Dendritic cell treated with granulocyte-macrophage colony-stimulating factor and Interleukin-4, amounts not matched to agents 40 ng/mL and 50 ng/mL, for 4 days (primary cell): ENCODE results near the gene FBH1.

Experiments
- H3K27ac Mint-ChIP-seq: one replicate; pipeline ENCODE4 v1.8.0; 2022; ENCODE audit warnings: mild to moderate bottlenecking, mixed read lengths
- H3K27me3 Mint-ChIP-seq: one replicate; pipeline ENCODE4 v1.8.0; 2022; ENCODE audit warnings: mild to moderate bottlenecking, mixed read lengths
- H3K36me3 Mint-ChIP-seq: one replicate; pipeline ENCODE4 v1.8.0; 2022; ENCODE audit warnings: low read depth, mixed read lengths
- H3K4me1 Mint-ChIP-seq: one replicate; pipeline ENCODE4 v1.8.0; 2022; ENCODE audit warnings: low read depth, mixed read lengths
- H3K4me3 Mint-ChIP-seq: one replicate; pipeline ENCODE4 v1.8.0; 2022; ENCODE audit warnings: mild to moderate bottlenecking, moderate library complexity, mixed read lengths
- H3K9me3 Mint-ChIP-seq: one replicate; pipeline ENCODE4 v1.8.0; 2022; ENCODE audit warnings: mixed read lengths
- intact Hi-C: fragments of 100-400 bp; cut with micrococcal nuclease; formaldehyde crosslinking; loops from one replicate; pipeline ENCODE4 v1.15.0; 2022

FBH1 gene

DNA sequence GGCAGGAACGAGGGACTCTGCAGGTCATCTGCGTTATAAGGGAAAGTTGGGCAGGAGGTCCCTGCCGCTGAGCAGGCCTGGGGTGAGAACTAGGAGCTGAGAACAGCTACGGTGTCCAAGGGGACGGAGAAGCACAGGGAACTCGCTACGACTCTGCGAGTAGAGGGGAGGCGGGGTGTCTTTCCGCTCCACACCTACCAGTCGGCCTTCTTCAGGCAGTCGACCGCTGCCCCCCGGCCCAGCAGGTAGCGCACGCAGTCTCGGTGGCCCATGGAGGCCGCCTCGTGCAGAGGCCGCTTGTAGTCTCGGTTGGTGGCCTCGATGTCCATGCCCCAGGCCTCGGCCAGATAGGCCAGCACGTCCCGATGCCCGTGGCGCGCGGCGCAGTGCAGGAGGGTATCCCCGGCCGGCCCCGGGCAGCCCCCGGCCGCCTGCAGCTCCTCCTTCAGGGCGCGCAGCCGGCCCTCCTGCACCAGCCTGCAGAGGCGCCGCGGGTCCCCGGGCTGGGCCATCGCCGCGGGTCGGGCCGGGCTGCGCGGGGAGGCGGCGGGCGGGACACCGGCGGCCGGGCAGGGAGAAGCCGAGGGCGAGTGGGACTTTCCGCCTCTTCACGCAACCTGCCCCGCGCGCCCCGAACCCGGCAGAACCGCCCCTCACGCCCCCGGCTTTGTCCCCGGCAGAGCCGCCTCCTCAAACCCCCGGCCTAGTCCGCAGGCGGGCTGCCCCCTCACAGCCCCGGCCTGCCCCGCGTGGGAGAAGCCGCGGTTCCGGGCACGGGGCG, 1.0 kb upstream of the FBH1 start:
- peak overlapping the region; percentile 74 for H3K27ac Mint-ChIP-seq
- H3K27me3 Mint-ChIP-seq: no peaks in the 10 kb centered on the region
- peaks cover 32% of the 10 kb centered on the region for H3K4me1 Mint-ChIP-seq
- peak overlapping the region; percentile 76 for H3K4me3 Mint-ChIP-seq
- H3K36me3 Mint-ChIP-seq: peaks cover 46% of the 10 kb centered on the region
- H3K9me3 Mint-ChIP-seq: no peaks in the 10 kb centered on the region
- intact Hi-C loops: loop anchor here (1.0 kb wide), 1 partner anchor 76 kb away; the partner anchor contains the start of gene GDI2

DNA sequence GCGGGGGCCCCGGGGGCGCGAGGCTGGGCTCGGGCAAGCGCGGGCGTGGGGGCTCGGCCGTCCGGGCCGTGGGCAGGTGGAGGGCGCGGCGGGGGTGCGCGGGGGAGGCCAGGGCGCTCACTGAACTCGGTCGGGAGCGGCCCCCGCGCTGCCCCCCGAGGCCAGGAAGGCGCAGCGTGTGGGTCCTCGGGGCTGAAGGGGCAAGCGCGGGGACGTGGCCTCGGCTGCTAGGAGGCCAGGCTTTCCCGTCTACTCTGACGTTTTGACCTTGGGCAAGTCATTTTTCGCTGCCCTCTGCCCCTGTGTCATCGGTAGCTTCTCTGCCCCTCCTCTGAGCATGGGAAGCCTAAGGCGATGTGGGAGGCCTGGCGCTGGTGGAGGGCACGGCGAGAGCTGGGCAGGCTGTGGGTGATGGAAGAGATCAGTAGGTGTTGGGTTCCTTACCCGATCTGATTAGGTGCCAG, 441 bp downstream of the FBH1 start:
- peaks cover 32% of the 10 kb centered on the region for H3K4me1 Mint-ChIP-seq
- peaks cover 46% of the 10 kb centered on the region for H3K36me3 Mint-ChIP-seq

DNA sequence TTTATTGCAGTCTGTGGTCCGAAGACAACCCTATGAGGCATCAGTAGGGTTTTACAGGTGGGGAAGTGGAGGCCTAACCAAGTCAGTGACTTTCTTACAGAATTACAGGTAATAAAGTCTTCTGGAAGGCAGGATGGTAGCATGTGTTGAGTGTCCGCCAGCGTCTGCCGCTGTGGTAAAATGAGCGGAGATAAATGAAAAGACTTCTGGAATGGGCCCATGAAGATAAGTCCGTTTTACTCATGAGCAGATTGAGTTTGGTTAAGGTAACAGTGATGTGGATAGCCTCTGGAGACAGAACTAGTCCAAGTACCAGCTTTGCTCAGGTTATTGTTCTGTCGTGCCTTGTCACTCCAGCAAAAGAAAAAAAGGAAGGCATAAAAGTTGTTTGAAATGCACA, 966 bp downstream of the FBH1 start:
- no peaks in the 10 kb centered on the region for H3K9me3 Mint-ChIP-seq
- peaks cover 49% of the 10 kb centered on the region for H3K36me3 Mint-ChIP-seq
- intact Hi-C loops: loop anchor here (10.0 kb wide), 1 partner anchor 206 kb away; the partner anchor contains the start of gene TASOR2
- H3K4me1 Mint-ChIP-seq: peaks cover 37% of the 10 kb centered on the region
- H3K27ac Mint-ChIP-seq: peak overlapping the region; percentile 83
- H3K4me3 Mint-ChIP-seq: peak overlapping the region; percentile 85
- no peaks in the 10 kb centered on the region for H3K27me3 Mint-ChIP-seq

More for the DNA sequence above, 441 bp downstream of the FBH1 start:
- Mint-ChIP-seq H3K27me3 (no peaks in the 10 kb centered on the region), H3K27ac (peak overlapping the region; percentile 83), H3K9me3 (no peaks in the 10 kb centered on the region), H3K4me3 (peak overlapping the region; percentile 85)
- intact Hi-C loops: loop anchor here (10.0 kb wide), 1 partner anchor 206 kb away; the partner anchor contains the start of gene TASOR2

DNA sequence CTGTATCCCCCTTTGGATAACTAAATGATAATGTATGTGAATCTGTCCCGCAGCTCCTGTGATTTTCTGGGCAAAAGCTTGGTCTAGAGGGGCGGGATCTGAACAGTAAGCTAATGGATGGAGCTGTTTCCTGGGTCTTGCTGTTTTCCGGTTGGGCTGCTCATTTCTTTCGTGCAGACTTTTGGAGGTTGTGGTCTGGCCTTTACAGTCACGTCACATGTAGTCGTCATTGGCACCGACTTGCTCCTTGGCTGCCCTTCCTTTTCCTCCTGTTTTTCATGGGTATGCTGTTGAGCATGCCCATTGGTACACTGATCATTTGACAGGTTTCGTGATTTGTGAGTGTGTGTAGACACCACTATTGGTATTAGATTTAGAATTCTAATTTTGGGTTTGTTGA, 2.0 kb downstream of the FBH1 start:
- intact Hi-C loops: loop anchor here (10.0 kb wide), 1 partner anchor 207 kb away; the partner anchor contains the start of gene TASOR2

DNA sequence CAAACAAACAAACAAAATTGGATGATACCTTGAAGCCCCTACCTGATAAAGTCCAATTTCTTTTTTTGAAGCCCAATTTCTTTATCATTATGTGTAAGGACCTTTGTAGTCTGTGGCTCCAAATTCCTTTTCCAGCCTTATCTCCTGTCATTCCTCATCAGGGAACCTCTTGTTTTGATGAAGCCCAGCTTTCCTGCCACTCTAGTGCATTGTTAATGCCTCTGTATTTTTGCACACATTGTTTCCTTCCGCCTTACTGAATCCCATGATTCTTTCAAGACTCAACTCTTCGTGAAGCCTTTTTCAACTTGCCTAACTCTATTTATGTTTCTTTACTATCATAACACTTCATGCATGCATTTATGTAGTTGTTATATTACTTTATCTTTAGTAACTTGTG, 3.3 kb downstream of the FBH1 start:
- intact Hi-C loops: loop anchor here (10.0 kb wide), 1 partner anchor 209 kb away; the partner anchor contains the start of gene TASOR2
- Mint-ChIP-seq H3K36me3 (peaks cover 64% of the 10 kb centered on the region), H3K27me3 (no peaks in the 10 kb centered on the region), H3K27ac (no peak overlapping the region), H3K4me3 (no peak overlapping the region), H3K4me1 (peaks cover 32% of the 10 kb centered on the region), H3K9me3 (peaks cover 17% of the 10 kb centered on the region)

More for the DNA sequence above, 2.0 kb downstream of the FBH1 start:
- peaks cover 4% of the 10 kb centered on the region for H3K9me3 Mint-ChIP-seq
- H3K4me3 Mint-ChIP-seq: no peak overlapping the region
- no peaks in the 10 kb centered on the region for H3K27me3 Mint-ChIP-seq
- peaks cover 59% of the 10 kb centered on the region for H3K36me3 Mint-ChIP-seq
- peaks cover 40% of the 10 kb centered on the region for H3K4me1 Mint-ChIP-seq
- peak overlapping the region; percentile 33 for H3K27ac Mint-ChIP-seq

DNA sequence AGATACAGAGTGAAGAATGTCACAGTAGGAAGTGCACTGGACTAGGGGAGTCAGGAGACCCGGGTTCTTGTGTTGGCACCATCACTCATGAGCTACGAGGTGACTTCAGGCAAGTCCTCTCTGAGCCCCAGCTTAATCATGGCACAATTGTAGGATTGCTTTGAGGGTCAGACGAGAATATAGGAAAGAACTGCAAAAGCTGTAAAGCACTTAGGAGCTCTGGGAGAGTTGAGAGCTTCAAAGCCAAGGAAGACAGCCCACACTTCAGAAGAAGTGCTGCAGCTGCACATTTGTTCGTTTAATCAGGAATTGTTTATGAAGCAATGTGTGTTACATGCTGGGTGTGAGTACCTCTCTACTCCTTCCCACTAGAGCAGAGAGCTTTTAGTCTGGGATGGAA, 4.4 kb downstream of the FBH1 start:
- intact Hi-C loops: loop anchor here (10.0 kb wide), 1 partner anchor 210 kb away; the partner anchor contains the start of gene TASOR2
- peaks cover 26% of the 10 kb centered on the region for H3K4me1 Mint-ChIP-seq
- H3K9me3 Mint-ChIP-seq: peaks cover 18% of the 10 kb centered on the region
- no peaks in the 10 kb centered on the region for H3K27me3 Mint-ChIP-seq
- peaks cover 67% of the 10 kb centered on the region for H3K36me3 Mint-ChIP-seq
- H3K27ac Mint-ChIP-seq: no peak overlapping the region
- H3K4me3 Mint-ChIP-seq: no peak overlapping the region

DNA sequence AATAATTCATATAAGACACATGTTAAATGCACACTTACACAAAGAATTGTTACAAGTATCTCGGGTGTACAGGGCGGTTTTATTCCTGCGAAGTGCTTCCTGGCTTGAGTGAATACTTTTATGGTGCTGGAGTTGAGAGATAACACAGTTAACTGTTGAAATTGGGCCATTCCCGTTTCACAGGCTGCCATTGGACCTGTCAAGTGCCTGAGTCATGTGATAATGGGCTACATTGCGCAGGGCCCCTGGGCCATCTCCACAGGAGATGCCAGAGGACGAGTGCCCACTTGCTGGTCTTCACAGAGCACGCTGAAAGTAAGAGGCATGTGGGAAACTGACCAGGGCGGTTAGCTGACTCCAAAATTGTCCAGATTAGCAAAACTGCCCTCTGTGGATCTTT, 4.8 kb downstream of the FBH1 start:
- no peaks in the 10 kb centered on the region for H3K27me3 Mint-ChIP-seq
- H3K36me3 Mint-ChIP-seq: peaks cover 67% of the 10 kb centered on the region
- peaks cover 18% of the 10 kb centered on the region for H3K9me3 Mint-ChIP-seq
- H3K27ac Mint-ChIP-seq: no peak overlapping the region
- peaks cover 26% of the 10 kb centered on the region for H3K4me1 Mint-ChIP-seq
- intact Hi-C loops: loop anchor here (10.0 kb wide), 1 partner anchor 210 kb away; the partner anchor contains the start of gene TASOR2
- H3K4me3 Mint-ChIP-seq: no peak overlapping the region

DNA sequence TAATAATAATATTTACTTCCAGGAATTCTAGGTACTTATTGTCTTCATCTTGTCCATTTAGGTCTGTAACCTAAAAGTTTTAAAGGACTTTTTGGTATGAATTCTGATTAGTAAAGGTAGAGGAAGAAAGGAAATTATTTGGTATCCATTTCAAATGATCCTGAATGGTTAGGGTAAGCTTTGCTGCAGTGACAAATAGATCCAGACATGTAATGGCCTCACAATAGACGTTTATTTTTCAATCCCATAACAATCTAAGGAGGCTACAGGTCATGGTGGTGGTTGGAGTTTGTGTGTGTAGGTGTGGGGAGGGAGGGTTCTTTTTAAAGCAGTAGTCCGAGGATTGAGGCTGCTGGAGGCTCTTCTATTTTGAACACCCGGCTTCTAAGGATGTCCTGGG, 5.3 kb downstream of the FBH1 start:
- Mint-ChIP-seq H3K36me3 (peaks cover 67% of the 10 kb centered on the region), H3K27me3 (no peaks in the 10 kb centered on the region), H3K4me1 (peaks cover 26% of the 10 kb centered on the region), H3K9me3 (peaks cover 18% of the 10 kb centered on the region), H3K27ac (no peak overlapping the region), H3K4me3 (no peak overlapping the region)
- intact Hi-C loops: loop anchor here (10.0 kb wide), 1 partner anchor 211 kb away; the partner anchor contains the start of gene TASOR2

DNA sequence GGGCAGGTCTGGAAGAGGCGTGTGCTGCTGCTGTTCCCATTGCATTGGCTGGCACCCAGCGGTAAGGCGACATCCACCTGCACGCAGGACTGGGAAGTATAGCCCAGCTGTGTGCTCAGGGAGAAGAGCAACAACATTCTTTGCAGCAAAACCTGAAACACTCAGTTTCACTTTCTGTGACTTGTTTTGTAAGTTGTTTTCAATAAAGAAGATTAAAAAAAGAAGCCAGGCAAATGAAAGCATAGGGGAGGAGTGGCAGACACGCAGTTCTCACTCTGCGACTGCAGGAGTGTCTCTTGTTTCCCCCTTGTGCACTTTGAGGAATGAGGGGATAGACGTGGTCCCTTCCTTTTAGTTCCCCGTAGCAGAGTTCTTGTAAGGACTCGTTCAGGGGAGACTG, 5.8 kb downstream of the FBH1 start:
- Mint-ChIP-seq H3K4me3 (no peak overlapping the region), H3K9me3 (peaks cover 18% of the 10 kb centered on the region), H3K36me3 (peaks cover 67% of the 10 kb centered on the region), H3K27ac (no peak overlapping the region), H3K4me1 (peaks cover 22% of the 10 kb centered on the region), H3K27me3 (no peaks in the 10 kb centered on the region)
- intact Hi-C loops: loop anchor here (10.0 kb wide), 1 partner anchor 211 kb away; the partner anchor contains the start of gene TASOR2

DNA sequence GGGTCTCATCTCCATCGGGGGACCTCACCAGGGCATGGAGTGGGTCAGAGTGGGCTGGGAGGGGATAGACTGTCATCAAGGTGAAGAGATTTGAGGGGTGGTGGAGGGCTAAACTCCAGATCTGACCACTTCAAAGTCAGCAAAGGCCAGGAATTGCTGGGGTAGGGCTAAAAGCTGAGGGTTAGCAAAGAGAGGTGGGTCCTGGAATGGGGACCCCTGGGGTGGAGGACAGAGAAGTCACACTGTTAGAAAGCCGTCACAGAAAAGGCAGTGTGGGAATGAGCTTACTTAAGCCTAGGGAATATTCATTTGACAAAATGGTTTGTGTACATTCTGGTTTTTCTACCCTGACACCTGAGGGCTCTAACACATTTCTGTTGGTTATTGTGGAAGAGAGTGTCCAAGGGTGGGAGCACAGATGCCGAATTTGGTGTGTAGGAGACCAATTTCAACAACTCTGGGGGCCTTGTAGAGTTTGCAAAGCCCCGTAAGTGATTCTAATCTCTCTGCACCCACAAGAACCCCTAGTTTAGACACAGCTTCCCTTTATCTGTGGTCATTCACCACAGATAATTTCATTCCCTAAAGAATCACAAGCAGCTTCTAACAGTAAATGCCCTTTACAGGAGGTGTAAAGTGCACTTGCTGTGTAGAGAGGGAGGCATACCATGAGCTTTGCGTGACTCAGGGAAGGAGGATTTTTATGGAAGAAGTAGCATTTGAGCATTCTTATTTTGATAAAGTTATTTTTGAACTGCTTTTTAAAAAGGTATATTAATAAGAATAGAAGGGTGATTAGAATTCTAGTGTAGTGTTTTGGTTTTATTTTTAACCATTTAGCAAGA, 6.4 kb downstream of the FBH1 start:
- peaks cover 16% of the 10 kb centered on the region for H3K4me1 Mint-ChIP-seq

DNA sequence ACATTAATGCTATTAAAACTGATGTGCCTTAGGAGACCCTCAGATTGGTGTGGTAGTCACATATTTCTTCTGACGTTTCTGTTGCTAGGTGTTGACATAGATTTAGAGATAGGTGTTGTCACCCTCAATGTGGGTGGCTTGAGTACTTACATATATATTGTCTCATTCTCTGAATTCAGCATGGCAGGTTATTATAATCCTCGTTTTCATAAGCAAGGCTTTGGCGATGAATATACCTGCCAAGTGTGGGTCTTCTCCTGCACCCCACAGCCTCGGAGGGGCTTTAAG, 7.0 kb downstream of the FBH1 start:
- Mint-ChIP-seq H3K27me3 (no peaks in the 10 kb centered on the region), H3K36me3 (peaks cover 65% of the 10 kb centered on the region), H3K9me3 (peaks cover 18% of the 10 kb centered on the region), H3K4me1 (peaks cover 12% of the 10 kb centered on the region), H3K27ac (no peak overlapping the region), H3K4me3 (no peak overlapping the region)
- intact Hi-C loops: loop anchor here (10.0 kb wide), 1 partner anchor 212 kb away; the partner anchor contains the start of gene TASOR2

More for the DNA sequence above, 6.4 kb downstream of the FBH1 start:
- no peak overlapping the region for H3K4me3 Mint-ChIP-seq
- peaks cover 18% of the 10 kb centered on the region for H3K9me3 Mint-ChIP-seq
- intact Hi-C loops: loop anchor here (10.0 kb wide), 1 partner anchor 212 kb away; the partner anchor contains the start of gene TASOR2
- no peak overlapping the region for H3K27ac Mint-ChIP-seq
- H3K36me3 Mint-ChIP-seq: peaks cover 67% of the 10 kb centered on the region
- no peaks in the 10 kb centered on the region for H3K27me3 Mint-ChIP-seq

DNA sequence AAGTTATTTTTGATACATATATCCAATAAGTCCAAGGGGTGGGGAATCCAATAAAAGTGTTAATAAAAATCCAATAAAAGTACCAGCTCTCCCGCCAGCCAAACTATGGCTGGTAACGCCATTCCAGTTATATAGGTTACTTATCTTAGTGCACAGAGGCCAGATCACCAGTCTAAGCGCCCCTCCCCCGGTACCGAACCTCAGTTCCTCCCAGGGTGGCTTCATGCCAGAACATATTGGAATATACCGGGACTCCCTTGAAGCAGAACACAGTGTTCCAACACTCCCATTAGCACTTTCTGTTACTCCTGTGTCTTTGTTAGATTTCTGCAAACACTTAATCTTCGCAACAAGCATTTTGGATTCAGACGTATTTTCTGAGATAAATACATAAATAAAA, 7.5 kb downstream of the FBH1 start:
- Mint-ChIP-seq H3K27ac (no peak overlapping the region), H3K27me3 (no peaks in the 10 kb centered on the region), H3K4me3 (no peak overlapping the region), H3K9me3 (peaks cover 18% of the 10 kb centered on the region), H3K4me1 (peaks cover 8% of the 10 kb centered on the region), H3K36me3 (peaks cover 60% of the 10 kb centered on the region)
- intact Hi-C loops: loop anchor here (10.0 kb wide), 1 partner anchor 213 kb away; the partner anchor contains the start of gene TASOR2

DNA sequence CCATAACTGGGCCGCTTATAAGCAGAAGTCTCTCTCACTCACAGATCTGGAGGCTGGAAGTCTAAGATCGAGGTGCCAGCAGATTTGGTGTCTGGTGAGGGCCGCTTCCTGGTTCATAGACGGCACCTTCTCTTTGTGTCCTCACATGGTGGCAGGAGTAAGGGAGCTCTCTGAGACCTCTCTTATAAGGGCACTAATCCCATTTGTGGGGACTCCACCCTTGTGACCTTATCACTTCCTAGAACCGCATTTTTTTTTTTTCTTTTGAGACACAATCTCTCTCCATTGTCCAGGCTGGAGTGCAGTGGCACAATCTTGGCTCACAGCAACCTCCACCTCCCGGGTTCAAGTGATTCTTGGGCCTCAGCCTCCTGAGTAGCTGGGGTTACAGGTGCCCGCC, 8.1 kb downstream of the FBH1 start:
- peaks cover 58% of the 10 kb centered on the region for H3K36me3 Mint-ChIP-seq
- H3K4me1 Mint-ChIP-seq: peaks cover 8% of the 10 kb centered on the region
- H3K9me3 Mint-ChIP-seq: peaks cover 18% of the 10 kb centered on the region
- H3K27ac Mint-ChIP-seq: no peak overlapping the region
- intact Hi-C loops: loop anchor here (10.0 kb wide), 1 partner anchor 213 kb away; the partner anchor contains the start of gene TASOR2
- H3K4me3 Mint-ChIP-seq: no peak overlapping the region
- H3K27me3 Mint-ChIP-seq: no peaks in the 10 kb centered on the region
